EL (cell line): ENCODE results near the gene NSMCE1.
"Not testable (repeated sequence)": the region's sequence is repeated elsewhere in the genome, so short reads cannot be mapped to it uniquely, and the experiment has no call there.

Source experiments
- DNase-seq: peaks from one replicate; pipeline ENCODE4 v3.0.0-alpha.2; 2016

NSMCE1 gene

DNA sequence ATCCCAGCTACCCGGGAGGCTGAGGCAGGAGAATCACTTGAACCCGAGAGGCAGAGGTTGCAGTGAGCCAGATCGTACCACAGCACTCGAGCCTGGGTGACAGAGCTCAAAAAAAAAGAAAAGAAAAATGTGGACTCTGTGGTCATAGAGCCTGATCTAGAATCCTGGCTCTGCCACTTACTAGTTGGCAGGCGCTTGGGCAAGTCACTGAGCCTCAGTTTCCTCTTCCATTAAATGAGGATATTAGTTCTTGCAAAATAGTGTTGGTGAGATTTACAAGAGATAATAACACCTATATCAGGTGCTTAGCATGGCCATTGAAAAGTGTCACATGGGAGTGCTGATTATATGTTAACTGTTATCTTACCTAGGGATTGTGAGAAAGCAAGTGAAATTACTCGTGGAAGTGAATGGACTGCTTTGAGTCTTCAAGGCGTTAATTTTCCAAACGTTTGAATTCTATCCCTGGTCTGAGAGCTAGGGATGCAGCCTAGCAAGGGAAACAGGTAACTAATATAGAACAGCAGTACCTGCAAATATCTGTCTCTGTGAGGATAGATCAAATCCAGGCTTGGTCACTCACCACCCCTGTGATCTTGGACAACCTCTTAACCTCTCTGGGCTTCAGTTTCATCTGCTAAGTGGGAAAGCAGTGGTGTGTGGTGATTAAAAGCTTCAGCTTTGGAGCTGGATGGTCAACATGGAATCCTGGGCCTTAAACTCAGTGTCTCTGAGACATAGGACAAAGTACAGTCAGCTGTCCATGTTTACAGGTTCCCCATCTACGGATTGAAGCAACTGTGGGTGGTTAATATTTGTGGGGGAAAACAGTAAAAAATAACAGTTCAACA lies 953 bp upstream of the NSMCE1 start:
- DNase-seq, result no peak

- DNase-seq, result no peak
These were observed 1.4 kb downstream of the NSMCE1 start for GRCh38 chr16:27267037-27267677.

DNA sequence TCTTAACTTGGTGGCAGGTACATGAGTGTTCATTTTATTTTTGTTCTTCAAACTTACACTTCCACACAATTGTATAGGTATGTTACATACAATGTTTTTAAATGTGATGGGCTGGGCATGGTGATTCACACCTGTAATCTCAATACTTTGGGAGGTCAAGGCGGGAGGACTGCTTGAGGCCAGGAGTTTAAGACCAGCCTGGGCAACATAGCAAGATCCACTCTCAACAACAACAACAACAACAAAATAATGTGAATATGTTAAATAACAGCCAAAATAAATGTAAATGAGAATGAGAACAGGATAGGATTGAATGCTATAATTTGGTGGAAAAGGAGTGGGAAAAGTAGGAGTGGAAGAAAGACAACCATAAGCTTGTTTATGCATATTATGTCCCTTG lies 2.6 kb downstream of the NSMCE1 start:
- no peak for DNase-seq

GRCh38 chr16:27264151-27264550 lies 4.4 kb downstream of the NSMCE1 start:
- DNase-seq, result peak; percentile 73

GRCh38 chr16:27262904-27263423 lies 5.6 kb downstream of the NSMCE1 start:
- DNase-seq, result not testable (repeated sequence)

GRCh38 chr16:27259710-27260109 lies 8.9 kb downstream of the NSMCE1 start:
- no peak for DNase-seq

- DNase-seq, result peak; percentile 39
These were observed 10.3 kb downstream of the NSMCE1 start for GRCh38 chr16:27258241-27258734.

- DNase-seq, result no peak
These were observed 11.3 kb downstream of the NSMCE1 start for GRCh38 chr16:27257271-27257670.

GRCh38 chr16:27256861-27257260 lies 11.7 kb downstream of the NSMCE1 start:
- DNase-seq, result no peak

GRCh38 chr16:27254262-27254811 lies 14.2 kb downstream of the NSMCE1 start:
- no peak for DNase-seq

DNA sequence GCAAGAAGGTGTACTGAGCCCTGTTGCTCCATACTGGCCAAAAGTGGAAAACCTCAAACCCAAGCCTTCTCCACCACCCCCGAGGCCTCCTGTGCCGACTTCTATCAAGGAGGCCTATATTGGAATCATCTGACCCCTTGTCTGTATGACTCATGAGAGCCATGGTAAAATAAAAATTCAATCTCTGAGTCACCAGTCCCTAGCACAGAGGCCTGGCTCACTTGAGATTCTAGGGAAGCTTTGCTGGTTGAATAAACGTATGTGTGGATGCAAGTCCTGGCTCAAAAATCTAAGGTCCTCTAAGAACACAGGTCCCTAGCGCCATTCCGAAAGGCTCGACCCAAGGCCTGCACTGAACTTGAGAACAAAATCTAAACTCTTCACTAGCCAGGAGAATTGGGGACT lies 15.0 kb downstream of the NSMCE1 start:
- peak; percentile 87 for DNase-seq

DNA sequence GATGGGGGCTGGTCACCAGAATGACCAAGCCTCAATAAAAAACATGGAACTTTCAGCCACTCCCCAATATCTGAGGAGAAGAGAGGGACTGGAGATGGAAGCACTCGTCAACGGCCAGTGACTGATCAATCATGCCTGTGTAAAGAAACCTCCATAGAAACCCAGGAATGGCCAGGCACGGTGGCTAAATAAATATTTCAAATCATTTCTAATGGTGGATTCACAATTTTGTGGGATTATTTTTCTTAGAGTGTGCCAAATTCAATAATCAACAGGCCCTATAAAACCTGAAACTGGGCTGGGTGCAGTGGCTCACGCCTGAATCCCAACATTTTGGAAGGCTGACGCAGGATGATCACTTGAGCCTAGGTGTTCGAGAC lies 16.4 kb downstream of the NSMCE1 start:
- no peak for DNase-seq

DNA sequence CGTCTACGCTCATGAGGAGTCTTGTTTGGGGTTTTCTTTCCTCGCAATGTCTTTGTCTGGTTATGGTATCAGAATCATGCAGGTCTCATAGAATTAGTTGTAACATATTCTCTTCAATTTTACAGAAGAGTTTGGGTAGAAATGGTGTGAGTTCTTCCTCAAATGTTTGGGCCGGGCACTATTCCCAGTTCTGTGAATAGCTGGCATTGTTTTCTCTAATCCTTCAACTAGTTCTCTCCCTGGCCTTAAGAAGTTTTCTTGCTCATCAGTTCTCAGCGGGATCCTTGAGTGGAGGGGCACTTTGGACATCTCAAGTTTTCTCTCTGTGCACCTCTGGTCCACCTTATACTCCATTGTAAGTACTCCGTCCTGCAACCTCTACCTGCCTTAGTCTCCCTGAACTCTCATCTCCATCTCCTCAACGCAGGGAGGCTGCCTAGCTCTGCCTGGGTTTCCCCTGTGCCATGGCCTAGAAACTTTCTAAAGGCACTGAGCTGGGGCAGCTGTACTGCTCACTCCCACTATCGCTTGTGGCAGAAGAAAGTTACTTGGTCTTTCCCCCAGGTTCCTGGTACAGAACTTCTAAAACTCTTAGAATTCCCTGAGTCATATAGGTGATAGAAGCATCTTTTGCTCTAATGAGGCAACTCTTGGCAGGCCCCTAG lies 16.9 kb downstream of the NSMCE1 start:
- DNase-seq, result no peak

- not testable (repeated sequence) for DNase-seq
These were observed 19.7 kb downstream of the NSMCE1 start for GRCh38 chr16:27248886-27249285.

- no peak for DNase-seq
These were observed 20.5 kb downstream of the NSMCE1 start for GRCh38 chr16:27248036-27248435.

- DNase-seq, result not testable (repeated sequence)
These were observed 21.5 kb downstream of the NSMCE1 start for GRCh38 chr16:27247076-27247475.

GRCh38 chr16:27246439-27246838 lies 22.1 kb downstream of the NSMCE1 start:
- no peak for DNase-seq

GRCh38 chr16:27245276-27246172 lies 23.0 kb downstream of the NSMCE1 start:
- DNase-seq, result peak; percentile 58

GRCh38 chr16:27244363-27244755 lies 24.2 kb downstream of the NSMCE1 start:
- DNase-seq, result no peak

DNA sequence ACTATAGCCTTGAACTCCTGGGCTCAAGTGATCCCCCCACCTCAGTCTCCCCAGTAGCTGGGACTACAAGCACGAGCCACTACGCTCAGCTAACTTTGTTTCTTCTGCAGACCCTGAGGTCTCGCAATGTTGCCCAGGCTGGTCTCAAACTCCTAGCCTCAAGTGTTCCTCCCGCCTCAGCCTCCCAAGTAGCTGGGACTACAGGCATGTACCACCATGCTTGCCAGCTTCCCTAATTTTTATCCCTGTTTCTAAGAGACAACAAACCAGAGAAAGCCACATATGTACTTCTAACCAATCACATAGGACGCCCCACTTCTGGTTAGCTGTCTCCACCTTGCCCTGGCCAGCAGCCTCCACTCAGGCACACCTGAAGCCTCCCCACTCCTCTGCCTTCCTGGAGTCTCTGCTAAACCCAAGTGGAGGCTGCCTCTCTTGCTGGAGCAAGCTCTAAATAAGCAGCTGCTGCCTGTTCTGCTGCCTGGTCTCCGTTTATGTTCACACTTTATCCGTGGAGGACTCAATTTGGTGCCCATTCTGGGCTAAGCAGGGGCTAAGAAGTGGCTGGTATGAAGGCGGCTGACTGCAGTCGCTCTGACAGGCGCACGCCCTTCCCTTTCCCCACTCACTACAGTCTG lies 24.7 kb downstream of the NSMCE1 start:
- no peak for DNase-seq

GRCh38 chr16:27242868-27243590 lies 25.5 kb downstream of the NSMCE1 start:
- peak; percentile 88 for DNase-seq
